HG03565 (cell line): ENCODE results near the gene RUNDC3A.

Experiments used
- ATAC-seq: cut with Tn5 transposase; IDR thresholded peaks from one replicate; pipeline ENCODE4 v1.9.1; 2021; ENCODE audit warnings: mild to moderate bottlenecking, moderate library complexity; ENCODE audit not compliant: unreplicated experiment

The RUNDC3A gene

DNA sequence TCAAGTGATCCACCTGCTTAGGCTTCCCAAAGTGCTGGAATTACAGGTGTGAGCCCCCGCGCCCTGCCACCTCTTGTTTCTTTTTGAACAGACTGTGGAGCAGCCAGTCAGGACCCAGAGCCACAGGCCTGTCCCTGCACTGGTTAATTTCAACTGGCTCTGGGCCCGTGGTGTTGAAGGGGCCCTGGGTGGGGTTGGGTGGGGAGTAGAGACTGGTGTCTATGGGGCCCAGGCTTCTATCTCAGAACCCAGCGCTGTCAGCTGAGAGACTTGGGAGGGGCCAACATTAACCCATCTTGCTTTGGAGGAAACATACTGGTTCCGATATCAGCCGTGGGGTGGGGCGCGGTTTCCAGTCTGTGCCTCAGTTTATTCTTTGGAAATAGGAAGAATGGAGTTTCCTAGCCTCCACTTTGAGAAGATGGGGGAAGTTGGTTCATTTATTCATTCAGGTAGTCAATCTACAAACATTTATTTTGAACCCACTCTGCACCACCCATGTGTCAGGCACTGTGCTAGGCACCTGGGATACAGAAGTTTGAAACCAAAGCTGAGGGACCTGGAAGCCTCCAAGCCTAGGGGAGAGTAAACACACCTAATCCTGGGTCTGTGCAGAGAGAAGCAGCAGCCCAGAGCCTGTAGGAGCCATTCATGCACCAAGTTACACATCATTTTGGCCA, 24.9 kb upstream of the RUNDC3A start:
- no peak for ATAC-seq

DNA sequence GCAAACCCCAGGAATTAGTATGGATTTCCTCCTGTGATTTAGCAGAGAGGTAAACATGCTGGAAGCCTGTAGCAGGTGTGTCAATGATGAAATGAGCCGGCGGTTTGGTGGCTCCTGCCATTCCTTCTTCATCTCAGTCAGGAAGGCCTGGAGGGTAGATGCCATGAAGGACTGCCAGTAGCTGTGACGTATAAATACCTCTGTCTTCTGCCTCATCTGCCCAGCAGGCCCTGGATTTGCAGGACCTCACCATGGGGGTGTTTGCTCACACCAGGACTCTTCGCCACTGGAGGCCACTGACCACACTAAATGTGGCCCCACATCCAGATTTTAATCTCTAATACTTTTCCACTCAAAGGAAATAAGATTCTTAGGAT, 24.4 kb upstream of the RUNDC3A start:
- ATAC-seq: no peak

DNA sequence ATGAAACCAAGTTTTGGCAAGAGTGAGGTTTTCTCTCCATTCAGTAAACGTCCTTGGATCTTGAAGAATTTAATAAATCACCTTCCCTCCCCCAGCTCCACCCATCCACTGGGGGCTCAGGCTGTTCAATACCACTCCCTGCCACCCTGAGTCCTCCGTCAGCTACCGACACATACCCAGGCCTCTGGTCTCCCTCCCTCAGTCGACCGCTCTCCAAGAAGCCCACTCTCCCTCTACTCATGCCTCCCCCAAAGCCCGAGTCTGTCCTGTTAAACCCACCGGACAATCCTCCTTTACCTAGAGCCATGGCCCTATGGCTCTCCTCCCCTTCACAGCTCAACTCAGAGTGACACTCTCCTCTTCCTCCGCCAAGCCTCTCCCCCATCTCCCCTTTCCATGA, 20.8 kb upstream of the RUNDC3A start:
- ATAC-seq: no peak

DNA sequence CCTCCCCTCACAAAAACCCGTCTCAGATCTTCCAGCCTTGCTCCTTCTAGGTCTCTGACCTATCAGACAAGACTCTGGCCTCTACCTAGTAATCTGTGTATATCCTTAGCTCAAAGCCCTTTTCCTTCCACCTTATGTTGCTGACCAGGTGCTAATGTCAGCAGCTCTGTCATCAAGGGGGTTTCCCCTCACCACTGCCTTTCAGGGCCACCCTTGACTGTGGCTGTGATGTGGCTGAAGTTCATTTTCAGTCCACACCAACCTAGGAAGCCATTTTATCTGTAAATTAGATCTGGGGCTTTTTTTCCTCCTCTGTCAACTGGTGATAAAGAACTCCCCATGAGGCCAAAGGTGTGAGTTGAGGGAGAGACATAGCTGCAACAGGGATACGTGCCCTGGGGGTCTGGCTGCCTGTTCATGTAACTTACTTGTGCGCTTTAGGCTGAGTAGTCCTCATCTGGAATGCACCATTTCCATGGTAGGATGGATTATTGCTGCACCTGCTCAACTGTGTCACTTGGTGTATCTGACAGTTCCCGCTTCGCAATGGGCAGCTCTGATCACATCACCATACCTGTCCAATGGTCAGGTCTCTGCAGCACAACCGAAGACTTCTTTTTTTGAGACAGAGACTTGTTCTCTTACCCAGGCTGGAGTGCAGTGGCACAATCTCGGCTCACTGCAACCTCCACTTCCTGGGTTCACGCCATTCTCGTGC, 14.7 kb upstream of the RUNDC3A start:
- ATAC-seq: no peak

DNA sequence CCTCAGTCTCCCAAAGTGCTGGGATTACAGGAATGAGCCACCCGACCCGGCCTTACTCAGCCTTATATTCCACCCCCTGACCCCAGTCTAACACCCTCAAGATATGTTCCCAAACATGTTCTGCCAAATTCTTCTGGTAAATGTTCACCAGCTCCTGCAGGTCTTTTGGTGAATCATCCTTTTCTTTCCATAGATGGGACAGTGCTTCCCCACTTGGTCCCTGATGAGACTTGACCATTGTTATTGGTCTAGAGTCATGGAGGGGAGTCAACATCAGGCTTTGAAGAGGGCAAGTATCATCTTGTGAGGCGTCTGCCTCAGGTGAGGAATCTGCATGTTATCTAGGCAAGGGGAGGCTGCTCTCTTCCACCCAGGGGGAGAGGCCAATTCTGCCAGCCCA, 10.4 kb upstream of the RUNDC3A start:
- no peak for ATAC-seq

DNA sequence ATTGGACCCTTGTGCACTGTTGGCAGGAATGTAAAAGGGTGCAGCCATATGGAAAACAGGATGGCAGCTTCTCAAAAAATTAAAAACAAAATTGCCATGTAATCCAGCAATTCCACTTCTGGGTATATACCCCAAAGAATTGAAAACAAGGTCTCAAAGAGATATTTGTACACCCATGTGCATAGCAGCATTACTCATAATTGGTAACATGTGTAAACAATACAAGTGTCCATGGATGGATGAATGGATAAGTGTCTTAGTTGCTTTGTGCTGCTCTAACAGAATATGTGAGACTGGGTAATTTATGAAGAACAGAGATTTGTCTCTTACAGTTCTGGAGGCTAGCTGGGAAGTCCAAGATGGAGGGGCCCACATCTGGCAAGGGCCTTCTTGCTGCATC, 3.8 kb upstream of the RUNDC3A start:
- no peak for ATAC-seq

DNA sequence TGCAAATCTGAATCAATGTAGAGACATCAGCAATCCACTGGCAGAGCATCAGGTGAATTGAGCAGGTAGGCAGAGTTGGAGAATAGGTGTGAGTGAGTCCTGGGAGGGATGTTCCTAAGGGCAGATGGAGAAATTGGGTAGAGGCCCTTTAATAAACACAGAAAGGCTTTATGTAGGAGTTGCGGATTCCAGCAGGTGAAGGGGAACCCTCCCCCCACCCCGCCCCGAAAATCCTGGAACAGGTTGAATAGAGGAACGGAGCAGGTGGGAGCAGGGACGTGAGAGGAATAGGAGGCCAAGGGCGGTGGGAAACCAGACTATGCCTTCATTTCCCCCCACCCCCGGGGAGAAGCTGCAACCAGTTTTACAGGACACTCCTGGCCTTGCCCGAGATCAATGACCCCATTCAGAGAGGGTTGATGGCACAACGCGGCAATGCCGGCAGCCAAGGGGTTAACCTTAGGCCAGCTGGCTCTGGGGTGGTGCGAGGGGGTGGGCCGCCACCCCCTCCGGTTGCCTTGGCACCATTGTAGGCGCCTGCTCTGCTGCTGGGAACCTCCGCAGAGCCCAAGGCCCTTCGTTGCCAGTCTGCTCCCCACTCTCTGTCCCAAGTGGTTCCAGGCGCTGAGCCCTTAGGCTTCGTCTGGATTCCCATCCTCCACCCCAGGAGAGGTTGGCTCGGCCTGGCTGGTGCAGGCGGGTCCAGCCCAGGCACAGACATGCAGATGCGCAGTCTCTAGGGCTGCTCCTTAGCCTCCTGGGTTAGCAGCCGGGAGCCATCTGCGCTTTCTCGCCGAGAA, 814 bp upstream of the RUNDC3A start:
- ATAC-seq: no peak

DNA sequence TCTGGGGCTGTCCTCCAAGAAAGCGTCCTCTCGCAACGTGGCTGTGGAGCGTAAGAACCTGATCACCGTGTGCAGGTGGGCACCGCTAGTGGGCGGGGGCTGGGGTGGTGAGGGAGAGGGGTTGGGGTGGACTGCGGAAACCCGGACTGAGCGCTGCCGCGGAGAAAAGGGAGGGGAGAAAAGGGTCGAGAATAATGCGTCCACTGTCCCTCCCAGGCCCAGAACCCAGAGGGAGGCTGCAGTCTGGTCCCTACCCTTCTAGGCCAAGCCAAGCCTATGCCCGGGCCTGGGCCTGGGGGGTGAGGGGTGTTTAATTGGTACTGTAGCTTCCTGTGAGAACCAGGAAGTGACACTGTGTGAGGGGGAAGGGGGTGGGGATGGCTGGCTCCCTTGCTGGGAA, 464 bp downstream of the RUNDC3A start:
- ATAC-seq: no peak

DNA sequence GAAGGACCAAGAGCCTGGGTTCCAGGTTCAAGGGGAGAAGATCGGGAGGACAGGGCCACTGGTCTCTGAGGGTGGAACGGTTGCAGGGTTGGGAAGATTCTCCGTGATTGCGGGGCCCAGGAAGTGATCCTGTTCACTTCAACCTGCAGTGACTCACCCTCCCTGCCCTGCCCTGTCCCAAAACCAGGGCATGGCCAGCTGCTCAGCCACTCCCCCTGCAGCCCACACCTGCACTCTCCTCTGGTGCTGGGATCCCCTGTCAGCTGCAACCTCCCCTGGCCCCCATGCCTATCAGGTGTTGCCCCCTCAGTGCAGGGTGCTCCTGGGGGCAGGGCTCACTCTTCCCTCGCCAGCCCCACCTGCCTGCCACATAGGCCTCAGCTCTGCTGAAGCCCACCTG, 1.1 kb downstream of the RUNDC3A start:
- ATAC-seq: no peak

DNA sequence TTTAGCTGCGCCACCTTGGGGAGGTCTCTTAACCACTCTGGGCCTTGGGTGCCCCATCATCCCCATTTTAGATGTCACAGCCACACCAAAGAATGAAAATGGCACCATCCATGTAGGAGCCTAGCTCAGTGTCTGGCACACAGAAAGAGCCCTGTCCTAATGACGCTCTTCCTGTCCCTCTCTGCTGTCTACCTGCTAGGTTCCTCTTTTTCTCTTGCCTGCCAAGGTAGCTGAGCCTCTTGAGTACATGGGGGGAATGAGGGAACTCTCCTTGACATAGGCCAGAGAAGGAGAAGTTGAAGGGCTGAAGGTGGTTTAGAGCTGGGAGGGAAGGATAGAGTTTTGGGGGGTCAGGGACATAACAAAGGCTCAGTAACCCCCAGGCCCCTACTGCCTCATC, 1.8 kb downstream of the RUNDC3A start:
- no peak for ATAC-seq

DNA sequence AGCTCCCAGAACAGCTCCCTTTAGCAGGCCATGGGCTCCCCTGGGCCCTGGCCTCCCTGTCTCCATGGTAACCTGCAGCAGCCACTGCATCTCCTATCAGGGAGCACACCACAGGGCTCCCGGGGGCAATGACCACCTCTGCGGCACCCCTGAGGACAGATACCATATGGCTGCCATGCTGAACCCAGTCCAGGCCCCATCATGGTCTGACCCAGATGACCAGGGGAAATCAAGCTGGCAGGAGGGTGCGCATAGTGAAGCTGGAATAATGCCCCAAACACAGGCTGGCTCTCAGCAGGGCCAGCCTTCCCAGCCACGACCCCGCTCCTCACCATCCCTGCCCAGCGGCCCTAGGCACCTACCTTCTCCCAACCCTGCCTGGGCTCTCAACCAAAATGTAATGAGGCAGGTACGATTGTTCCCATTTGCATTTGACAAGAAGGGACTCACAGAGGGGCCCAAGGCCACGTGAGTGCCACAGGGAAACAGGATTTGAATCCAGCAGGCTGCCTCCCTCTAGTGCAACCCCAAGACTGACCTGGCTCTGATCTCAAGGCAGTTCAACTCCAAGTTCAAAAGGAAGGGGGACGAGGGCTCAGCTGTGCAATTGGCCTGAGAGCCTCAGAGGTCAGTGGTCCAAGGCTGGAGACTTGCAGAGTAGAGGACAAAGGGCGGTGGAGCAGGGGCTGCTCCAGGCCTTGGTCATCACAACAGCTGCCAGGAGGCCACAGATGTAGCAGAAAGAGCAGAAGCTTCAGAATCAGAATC, 2.4 kb downstream of the RUNDC3A start:
- ATAC-seq: no peak

DNA sequence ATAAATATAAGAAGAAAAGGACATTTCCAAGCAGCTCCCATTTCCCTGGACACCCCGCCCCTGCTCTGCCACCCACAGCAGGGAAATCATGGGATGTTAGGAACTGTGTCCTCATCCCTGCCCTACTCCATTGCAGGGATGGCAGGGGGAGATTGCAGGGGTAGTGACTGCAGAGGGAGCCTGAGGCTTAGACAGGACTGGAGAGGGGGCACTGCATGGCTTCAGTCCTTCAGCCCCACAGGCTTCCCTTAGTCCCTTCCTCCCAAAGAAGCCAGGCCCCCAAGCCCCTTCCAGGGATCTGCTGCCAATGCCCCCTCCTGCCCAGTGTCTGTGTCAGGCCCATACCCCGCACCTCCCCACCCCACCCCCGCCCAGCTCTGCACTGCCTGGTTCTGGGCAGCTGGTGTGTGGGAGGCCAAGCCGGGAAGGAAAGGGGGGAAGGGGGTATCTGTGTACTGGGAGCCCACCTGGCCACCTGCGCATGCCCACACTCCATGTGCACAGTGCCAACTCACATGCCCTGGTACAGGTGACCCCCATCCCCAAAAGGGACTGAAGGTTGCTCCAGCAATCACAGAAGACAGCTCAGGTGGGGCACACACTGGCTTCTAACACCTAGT, 3.3 kb downstream of the RUNDC3A start:
- ATAC-seq: no peak

DNA sequence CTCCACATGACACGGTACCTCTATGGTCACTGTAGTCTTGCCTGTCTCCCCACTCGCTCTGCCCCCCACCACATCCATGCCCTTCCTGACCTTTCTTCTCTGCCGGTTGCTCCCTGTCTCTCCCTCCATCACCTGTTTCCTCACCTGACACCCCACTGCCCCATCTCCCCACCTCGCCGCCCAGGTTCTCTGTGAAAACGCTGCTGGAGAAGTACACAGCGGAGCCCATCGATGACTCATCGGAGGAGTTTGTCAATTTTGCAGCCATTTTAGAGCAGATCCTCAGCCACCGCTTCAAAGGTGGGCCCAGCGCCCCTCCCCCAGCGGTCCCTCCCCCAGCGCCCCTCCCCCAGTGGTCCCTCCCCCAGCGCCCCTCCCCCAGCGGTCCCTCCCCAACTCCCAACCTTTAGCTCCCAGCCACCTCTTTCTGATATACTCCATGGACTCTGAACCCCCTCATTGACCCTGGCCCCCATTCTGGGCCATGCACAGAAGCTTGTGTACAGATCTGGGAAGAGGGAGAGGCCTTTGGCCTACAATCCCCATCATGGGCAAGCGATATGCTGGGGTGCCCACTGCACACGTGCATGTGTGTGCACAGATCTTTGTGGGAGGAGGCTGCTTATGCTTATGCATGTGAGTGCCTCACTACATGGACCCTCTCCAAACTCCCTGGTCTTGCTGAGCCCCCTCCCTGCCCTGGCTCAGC, 4.1 kb downstream of the RUNDC3A start:
- no peak for ATAC-seq

DNA sequence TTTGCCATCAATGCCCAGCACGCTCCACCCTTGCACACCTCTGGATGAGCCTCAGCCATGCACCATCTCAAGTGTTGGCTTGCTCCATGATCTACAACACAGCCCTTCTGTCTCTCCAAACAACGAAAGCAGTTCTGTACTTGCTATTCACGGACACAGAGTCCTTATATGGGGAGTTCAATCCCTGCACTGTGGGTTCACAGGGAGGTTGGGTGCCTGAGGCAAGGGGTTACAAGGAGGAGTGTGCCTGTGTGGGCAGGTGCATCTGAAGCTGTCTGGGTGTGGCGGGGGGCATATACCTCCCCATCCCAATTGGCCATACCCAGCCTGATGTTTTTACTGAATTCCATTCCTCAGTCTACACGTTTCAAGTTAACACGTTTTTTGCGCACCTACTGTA, 5.6 kb downstream of the RUNDC3A start:
- no peak for ATAC-seq

DNA sequence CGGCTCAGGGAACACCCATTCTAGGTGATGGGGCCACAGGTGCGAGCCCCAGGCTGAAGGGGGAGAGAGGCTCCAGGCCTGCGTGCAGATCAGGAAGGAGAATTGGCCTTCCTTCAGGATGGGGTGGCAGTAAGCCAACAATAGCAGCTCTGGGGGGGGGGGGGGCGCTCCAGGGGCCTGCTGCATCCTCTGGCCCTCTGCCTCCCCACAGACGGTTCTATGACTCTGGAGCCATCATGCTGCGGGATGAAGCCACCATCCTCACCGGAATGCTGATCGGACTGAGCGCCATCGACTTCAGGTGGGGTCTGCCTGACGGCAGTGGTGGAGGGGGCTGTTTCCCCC, 6.1 kb downstream of the RUNDC3A start:
- no peak for ATAC-seq

DNA sequence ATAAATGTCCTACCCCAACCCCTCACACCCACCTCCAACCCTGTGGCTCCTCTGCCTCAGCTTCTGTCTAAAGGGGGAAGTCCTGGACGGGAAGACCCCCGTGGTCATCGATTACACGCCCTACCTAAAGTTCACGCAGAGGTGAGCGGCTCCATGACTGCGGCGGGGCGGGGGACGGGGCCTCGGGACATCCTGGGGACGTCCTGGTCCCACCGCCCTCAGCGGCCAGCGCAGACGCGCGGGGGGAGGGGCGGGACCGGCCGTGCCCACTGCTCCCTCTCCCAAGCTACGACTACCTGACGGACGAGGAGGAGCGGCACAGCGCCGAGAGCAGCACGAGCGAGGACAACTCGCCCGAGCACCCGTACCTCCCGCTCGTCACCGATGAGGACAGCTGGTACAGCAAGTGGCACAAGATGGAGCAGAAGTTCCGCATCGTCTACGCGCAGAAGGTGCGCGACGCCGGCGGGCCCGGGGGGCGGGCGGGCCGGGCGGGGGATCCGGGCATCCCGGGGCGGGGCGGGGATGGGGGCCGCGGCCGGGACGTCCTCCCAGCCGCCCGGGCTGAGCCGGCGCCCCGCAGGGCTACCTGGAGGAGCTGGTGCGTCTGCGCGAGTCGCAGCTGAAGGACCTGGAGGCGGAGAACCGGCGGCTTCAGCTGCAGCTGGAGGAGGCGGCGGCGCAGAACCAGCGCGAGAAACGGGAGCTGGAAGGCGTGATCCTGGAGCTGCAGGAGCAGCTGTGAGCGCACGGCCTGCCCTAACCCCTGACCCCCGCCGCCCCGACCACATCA, 6.7 kb downstream of the RUNDC3A start:
- ATAC-seq: no peak

DNA sequence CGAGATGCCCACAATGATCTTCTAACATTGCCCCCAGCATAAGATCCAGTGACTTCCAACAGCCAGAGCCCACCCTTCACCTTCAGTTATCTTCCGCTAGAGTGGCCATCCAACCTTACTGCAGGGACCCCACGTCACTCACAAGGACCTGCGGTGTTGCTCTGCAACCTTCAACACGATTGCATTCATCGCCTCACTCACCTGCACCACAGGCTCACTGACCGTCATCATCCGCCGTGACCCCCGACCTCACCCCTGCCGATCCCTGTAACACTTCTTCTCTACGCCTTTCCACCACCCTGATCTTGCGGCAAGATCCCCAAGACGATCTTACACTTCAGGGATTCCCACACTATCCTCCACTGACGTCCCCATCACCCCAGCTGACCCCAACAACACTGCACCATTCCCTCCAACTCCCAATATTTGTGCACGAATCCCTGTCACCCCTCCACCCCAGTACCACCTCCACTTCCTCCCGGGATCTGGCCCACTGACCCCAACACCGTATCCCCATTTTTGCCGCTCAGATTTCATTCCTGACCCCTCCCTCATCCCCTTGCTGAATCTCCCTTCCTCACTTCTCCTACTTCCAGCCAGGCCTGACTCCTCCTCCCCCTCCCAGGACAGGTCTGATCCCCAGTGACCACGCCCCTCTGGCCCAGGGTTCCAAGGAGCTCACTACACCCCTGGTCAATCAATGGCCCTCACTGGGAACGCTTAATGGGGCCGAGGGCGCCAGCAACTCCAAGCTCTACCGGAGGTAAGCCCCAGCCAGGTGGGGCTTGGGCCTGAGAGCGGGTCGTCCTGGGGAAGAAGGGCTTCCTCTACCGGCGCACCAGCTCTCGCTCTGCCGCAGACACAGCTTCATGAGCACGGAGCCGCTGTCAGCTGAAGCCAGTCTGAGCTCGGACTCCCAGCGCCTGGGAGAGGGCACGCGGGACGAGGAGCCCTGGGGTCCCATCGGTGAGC, 7.6 kb downstream of the RUNDC3A start:
- no peak for ATAC-seq

DNA sequence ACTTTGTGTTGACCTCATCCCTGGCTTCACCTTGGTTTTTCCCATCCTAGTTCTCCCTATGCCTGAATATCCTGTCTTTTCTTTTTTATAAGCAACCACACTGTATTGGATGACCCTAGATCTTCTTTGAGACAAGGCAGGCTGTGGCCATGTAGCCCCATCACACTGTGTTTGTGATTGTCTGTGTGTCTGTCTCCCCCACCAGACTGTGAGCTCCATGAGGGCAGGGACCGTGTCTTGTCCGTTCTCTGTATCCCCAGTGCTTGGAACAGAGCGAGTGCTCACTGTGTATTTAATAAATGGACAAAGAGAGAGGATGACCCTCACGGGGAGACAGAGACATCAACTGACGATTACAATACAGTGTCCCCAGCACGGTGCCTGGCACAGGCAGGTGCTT, 9.1 kb downstream of the RUNDC3A start:
- ATAC-seq: no peak
